Measurements from ENCODE around the gene WFDC12. TPM values are rescaled to one million over a fixed set of nuclear protein-coding genes. Genes with fewer than 3 reads are reported as not detected.

WFDC12 gene
- total and polyA plus RNA-seq, 2 donors (not counting 3 experiments of a cell fraction or from before 2014, with no cell fraction given): not detected

- dilution Hi-C loops (cut with MboI; ENCODE audit: extremely low pct_ligation_motif_present, low sequenced_read_pairs): no loop called here
- FAIRE-seq (no peak), DNase-seq (ENCODE audit: low read depth, low spot score) (no peak)
- H4K20me1 ChIP-seq (replicated peaks; ENCODE audit: control insufficient read depth, extremely low read depth, insufficient read depth, low read length): no peaks in the 10 kb centered on the region
- H3K4me3 ChIP-seq (replicated peaks in 1 of 3; ENCODE audit: insufficient read depth in 1 of 3, low read depth in 1 of 3, low read length in 3 of 3): no peak overlapping the region
- no peak for TF ChIP-seq POLR2AphosphoS5 (IDR thresholded peaks at IDR 0.05; ENCODE audit: insufficient read depth, low read depth, low read length)
- no peak for TF ChIP-seq JUN (IDR thresholded peaks at IDR 0.05; ENCODE audit: borderline replicate concordance, insufficient read depth, insufficient read length, low read depth)
- no peak for TF ChIP-seq CTCF (IDR thresholded peaks at IDR 0.05; ENCODE audit: extremely low read depth in 1 of 2, insufficient read depth in 1 of 2, low read depth in 1 of 2, low read length in 2 of 2)
- TF ChIP-seq POLR2A (IDR thresholded peaks at IDR 0.05; ENCODE audit: low read depth, low read length): no peak
- no peak for TF ChIP-seq MYC (IDR thresholded peaks at IDR 0.05; ENCODE audit: low read depth, low read length)
- TF ChIP-seq, protein P1, sequence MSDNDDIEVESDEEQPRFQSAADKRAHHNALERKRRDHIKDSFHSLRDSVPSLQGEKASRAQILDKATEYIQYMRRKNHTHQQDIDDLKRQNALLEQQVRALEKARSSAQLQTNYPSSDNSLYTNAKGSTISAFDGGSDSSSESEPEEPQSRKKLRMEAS (IDR thresholded peaks at IDR 0.05; ENCODE audit: insufficient read depth, insufficient read length): no peak
- TF ChIP-seq FOS (IDR thresholded peaks at IDR 0.05; ENCODE audit: borderline replicate concordance, insufficient read depth, low read length): no peak
- TF ChIP-seq GATA2 (IDR thresholded peaks at IDR 0.05; ENCODE audit: insufficient read depth, insufficient read length, low read depth, low read length): no peak
- TF ChIP-seq EZH2 (IDR thresholded peaks at IDR 0.05; ENCODE audit: borderline replicate concordance, low read depth, low read length, severe bottlenecking): no peak
- H3K9me3 ChIP-seq (replicated peaks; ENCODE audit: control insufficient read depth, insufficient read depth, low read length): no peaks in the 10 kb centered on the region
- H3K79me2 ChIP-seq (ENCODE audit: control insufficient read depth, insufficient read depth, low read length): no peaks in the 10 kb centered on the region
- no TSS peak for BruUV-seq (replicated peaks)
- intact Hi-C loops (cut with micrococcal nuclease): no loop called here
- H3K36me3 ChIP-seq (ENCODE audit: control insufficient read depth in 2 of 2, extremely low read depth in 1 of 2, insufficient read depth in 2 of 2, low read length in 2 of 2): no peaks in the 10 kb centered on the region
- no peaks in the 10 kb centered on the region for H3K9me1 ChIP-seq (replicated peaks; ENCODE audit: control insufficient read depth, extremely low read depth, insufficient read depth, low read length)
- H3K4me2 ChIP-seq (ENCODE audit: insufficient read depth, low read length): no peak overlapping the region
- no peaks in the 10 kb centered on the region for H3K27me3 ChIP-seq (ENCODE audit: control insufficient read depth in 2 of 2, insufficient read depth in 2 of 2, low read length in 2 of 2)
- H3K9ac ChIP-seq (replicated peaks; ENCODE audit: extremely low read depth, insufficient read depth, low read length): no peak overlapping the region
- CTCF ChIA-PET: no interaction called here
- POLR2A ChIA-PET: no interaction called here
- H2AFZ ChIP-seq (ENCODE audit: low read depth, low read length): no peak overlapping the region
- H3K27ac ChIP-seq (ENCODE audit: insufficient read depth, low read depth, low read length): no peak overlapping the region
- no peaks in the 10 kb centered on the region for H3K4me1 ChIP-seq (ENCODE audit: control insufficient read depth, extremely low read depth, insufficient read depth, low read length)
Observed at GRCh38 chr20:45153147-45153546, 28.9 kb upstream of the WFDC12 start.

All from endothelial cell of umbilical vein (primary cell).